K562 (cell line): ENCODE measurements around the gene IL11. TPM values are rescaled to one million over a fixed set of nuclear protein-coding genes. Genes with fewer than 3 reads are reported as not detected.

Experiments used
- CTCF ChIP-seq, 3 experiments: IDR thresholded peaks in 2 of 3; conservative IDR thresholded peaks in 1 of 3; 2 replicates each; pipeline ENCODE4 v1.5.1; 2011 to 2012; ENCODE audit warnings: low read length in 3 of 3, mild to moderate bottlenecking in 3 of 3, control low read depth in 2 of 3, improper control_type of control experiment in 1 of 3, inconsistent platforms in 1 of 3, low read depth in 1 of 3, mixed read lengths in 1 of 3, moderate library complexity in 1 of 3; ENCODE audit not compliant: insufficient read depth in 2 of 3
- JUN ChIP-seq, 2 experiments: sonication (generic) in 1 of 2; formaldehyde crosslinking in 1 of 2; IDR thresholded peaks; 2 replicates each; pipeline versions ENCODE4 v1.6.1 to v1.8.0; 2012 to 2022; ENCODE audit warnings: borderline replicate concordance in 2 of 2, mild to moderate bottlenecking in 2 of 2, improper control_type of control experiment in 1 of 2, low read depth in 1 of 2, low read length in 1 of 2, missing genetic modification reagents in 1 of 2
- MXI1 ChIP-seq: IDR thresholded peaks from 2 replicates; pipeline ENCODE4 v1.6.1; 2011; ENCODE audit warnings: low read depth, mild to moderate bottlenecking, improper control_type of control experiment, low read length
- MYNN ChIP-seq, 2 experiments: sonication (generic); formaldehyde crosslinking in 1 of 2; IDR thresholded peaks; 2 replicates each; pipeline versions ENCODE4 v1.5.0 to v1.6.1; 2016 to 2020; ENCODE audit warnings: antibody characterized with exemption in 1 of 2, missing genetic modification reagents in 1 of 2
- NFXL1 ChIP-seq: fragments of 450-650 bp; formaldehyde crosslinking; IDR thresholded peaks from 2 replicates; pipeline ENCODE4 v1.4.0; 2021; ENCODE audit warnings: mild to moderate bottlenecking
- OTX1 ChIP-seq: fragments of 450-650 bp; formaldehyde crosslinking; IDR thresholded peaks from 2 replicates; pipeline ENCODE4 v1.4.0; 2022; ENCODE audit warnings: mild to moderate bottlenecking
- RCOR1 ChIP-seq, 2 experiments: IDR thresholded peaks; 2 replicates each; pipeline ENCODE4 v1.6.1; 2012; ENCODE audit warnings: low read depth in 2 of 2, low read length in 2 of 2, borderline replicate concordance in 1 of 2, improper control_type of control experiment in 1 of 2
- SMAD4 ChIP-seq: fragments of 250-450 bp; sonication (Bioruptor Pico); conservative IDR thresholded peaks from 2 replicates; pipeline ENCODE4 v1.8.0; 2021; ENCODE audit warnings: inconsistent platforms, mild to moderate bottlenecking, moderate library complexity
- SOX6 ChIP-seq: fragments of 450-650 bp; IDR thresholded peaks from 2 replicates; pipeline ENCODE4 v1.6.1; 2014; ENCODE audit warnings: mild to moderate bottlenecking
- TCFL5 ChIP-seq: fragments of 250-450 bp; sonication (Bioruptor Pico); conservative IDR thresholded peaks from 2 replicates; pipeline ENCODE4 v1.6.1; 2021; ENCODE audit warnings: mild to moderate bottlenecking, moderate library complexity, matching md5 sums
- THRA ChIP-seq: fragments of 450-650 bp; IDR thresholded peaks from 2 replicates; pipeline ENCODE4 v1.6.1; 2017; ENCODE audit warnings: mild to moderate bottlenecking, moderate library complexity
- ZNF197 ChIP-seq: fragments of 200-800 bp; sonication (Bioruptor generic); IDR thresholded peaks from 2 replicates; pipeline ENCODE4 v1.6.1; 2016; ENCODE audit warnings: low read depth, missing genetic modification characterization, missing compliant biosample characterization
- polyA plus RNA-seq, 8 experiments: library from polyadenylated mRNA; depleted of rRNA in 4 of 8; stranded (reverse) in 5 of 8; unstranded in 3 of 8; fragments of >200 nt; fragmentation: Nextera tagmentation in 2 of 8; fragmentation: Illumina TruSeq in 1 of 8; extraction: Ambion mirVana in 2 of 8; extraction: Trizol in 1 of 8; gene quantifications; 2 replicates each; pipeline versions ENCODE4 v1.2.1 to v1.2.3, GENCODE V29; 2011 to 2014; ENCODE audit warnings: inconsistent platforms in 1 of 8, missing spikeins in 1 of 8
- total RNA-seq, 7 experiments: library from RNA; depleted of rRNA in 6 of 7; stranded (reverse); fragments of >200 nt in 6 of 7; fragmentation: Illumina TruSeq in 2 of 7; extraction: Trizol in 2 of 7; gene quantifications; 2 replicates each; pipeline versions ENCODE4 v1.2.1 to v1.2.3, GENCODE V29; 2011 to 2021; ENCODE audit warnings: low replicate concordance in 1 of 7
- TF ChIP-seq, protein P1 (sequence below): fragments of 450-650 bp; formaldehyde crosslinking; IDR thresholded peaks from 2 replicates; pipeline ENCODE4 v1.4.0; 2020; ENCODE audit warnings: mild to moderate bottlenecking
- TF ChIP-seq, protein P2 (sequence below): conservative IDR thresholded peaks from 2 replicates; pipeline ENCODE4 v1.6.1; 2011; ENCODE audit warnings: low read depth, mild to moderate bottlenecking, low read length; ENCODE audit not compliant: control insufficient read depth
- TF ChIP-seq, protein P3 (sequence below): fragments of 250-450 bp; sonication (Bioruptor Pico); IDR thresholded peaks from 2 replicates; pipeline ENCODE4 v1.8.0; 2021; ENCODE audit warnings: borderline replicate concordance, mild to moderate bottlenecking, moderate library complexity; ENCODE audit not compliant: poor library complexity, severe bottlenecking
- TF ChIP-seq, protein P4 (sequence below): fragments of 250-450 bp; sonication (Bioruptor Pico); IDR thresholded peaks from 2 replicates; pipeline ENCODE4 v1.5.0; 2020; ENCODE audit warnings: mild to moderate bottlenecking
- TF ChIP-seq, protein P5 (sequence below): fragments of 250-450 bp; sonication (Bioruptor Pico); IDR thresholded peaks from 2 replicates; pipeline ENCODE4 v1.9.0; 2021; ENCODE audit warnings: mild to moderate bottlenecking, inconsistent platforms

Gene IL11
- total and polyA plus RNA-seq, 9 of the 15 experiments (the other 6 are each of a cell fraction or from before 2014, with no cell fraction given) = 0.04 to 0.42 (median 0.06) TPM; not detected in 6

- TF ChIP-seq CTCF (IDR thresholded peaks at IDR 0.05 in 2 of 3, conservative IDR thresholded peaks at IDR 0.05 in 1 of 3; ENCODE audit: insufficient read depth in 2 of 3, low read depth in 1 of 3, low read length in 3 of 3) (peak; percentile 76 to 92 (median 82)), SOX6 (0 out of 2 replicates have a peak, but pooled peaks have one; percentile 19), ZNF197 (CRISPR knock-in tag) (no peak), SMAD4 (CRISPR knock-in tag) (no peak), RCOR1 (IDR thresholded peaks at IDR 0.05; ENCODE audit: borderline replicate concordance in 1 of 2, low read depth in 2 of 2, low read length in 2 of 2) (peak in 1 of 2 experiments; percentile 22; a peak in 1 of 4 replicates), MYNN (IDR thresholded peaks at IDR 0.05) (no peak), MYNN (CRISPR knock-in tag; IDR thresholded peaks at IDR 0.05) (no peak), OTX1 (CRISPR knock-in tag) (no peak), JUN (IDR thresholded peaks at IDR 0.05; ENCODE audit: borderline replicate concordance, low read depth, low read length) (no peak), JUN (CRISPR knock-in tag; IDR thresholded peaks at IDR 0.05; ENCODE audit: borderline replicate concordance) (no peak), MXI1 (no peak), NFXL1 (CRISPR knock-in tag) (no peak), THRA (no peak), TCFL5 (CRISPR knock-in tag) (no peak)
- TF ChIP-seq, protein P1, sequence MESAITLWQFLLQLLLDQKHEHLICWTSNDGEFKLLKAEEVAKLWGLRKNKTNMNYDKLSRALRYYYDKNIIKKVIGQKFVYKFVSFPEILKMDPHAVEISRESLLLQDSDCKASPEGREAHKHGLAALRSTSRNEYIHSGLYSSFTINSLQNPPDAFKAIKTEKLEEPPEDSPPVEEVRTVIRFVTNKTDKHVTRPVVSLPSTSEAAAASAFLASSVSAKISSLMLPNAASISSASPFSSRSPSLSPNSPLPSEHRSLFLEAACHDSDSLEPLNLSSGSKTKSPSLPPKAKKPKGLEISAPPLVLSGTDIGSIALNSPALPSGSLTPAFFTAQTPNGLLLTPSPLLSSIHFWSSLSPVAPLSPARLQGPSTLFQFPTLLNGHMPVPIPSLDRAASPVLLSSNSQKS (CRISPR knock-in tag) = no peak
- TF ChIP-seq, protein P2, sequence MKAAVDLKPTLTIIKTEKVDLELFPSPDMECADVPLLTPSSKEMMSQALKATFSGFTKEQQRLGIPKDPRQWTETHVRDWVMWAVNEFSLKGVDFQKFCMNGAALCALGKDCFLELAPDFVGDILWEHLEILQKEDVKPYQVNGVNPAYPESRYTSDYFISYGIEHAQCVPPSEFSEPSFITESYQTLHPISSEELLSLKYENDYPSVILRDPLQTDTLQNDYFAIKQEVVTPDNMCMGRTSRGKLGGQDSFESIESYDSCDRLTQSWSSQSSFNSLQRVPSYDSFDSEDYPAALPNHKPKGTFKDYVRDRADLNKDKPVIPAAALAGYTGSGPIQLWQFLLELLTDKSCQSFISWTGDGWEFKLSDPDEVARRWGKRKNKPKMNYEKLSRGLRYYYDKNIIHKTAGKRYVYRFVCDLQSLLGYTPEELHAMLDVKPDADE = no peak
- TF ChIP-seq, protein P3, sequence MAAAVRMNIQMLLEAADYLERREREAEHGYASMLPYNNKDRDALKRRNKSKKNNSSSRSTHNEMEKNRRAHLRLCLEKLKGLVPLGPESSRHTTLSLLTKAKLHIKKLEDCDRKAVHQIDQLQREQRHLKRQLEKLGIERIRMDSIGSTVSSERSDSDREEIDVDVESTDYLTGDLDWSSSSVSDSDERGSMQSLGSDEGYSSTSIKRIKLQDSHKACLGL (CRISPR knock-in tag) = no peak
- TF ChIP-seq, protein P4, sequence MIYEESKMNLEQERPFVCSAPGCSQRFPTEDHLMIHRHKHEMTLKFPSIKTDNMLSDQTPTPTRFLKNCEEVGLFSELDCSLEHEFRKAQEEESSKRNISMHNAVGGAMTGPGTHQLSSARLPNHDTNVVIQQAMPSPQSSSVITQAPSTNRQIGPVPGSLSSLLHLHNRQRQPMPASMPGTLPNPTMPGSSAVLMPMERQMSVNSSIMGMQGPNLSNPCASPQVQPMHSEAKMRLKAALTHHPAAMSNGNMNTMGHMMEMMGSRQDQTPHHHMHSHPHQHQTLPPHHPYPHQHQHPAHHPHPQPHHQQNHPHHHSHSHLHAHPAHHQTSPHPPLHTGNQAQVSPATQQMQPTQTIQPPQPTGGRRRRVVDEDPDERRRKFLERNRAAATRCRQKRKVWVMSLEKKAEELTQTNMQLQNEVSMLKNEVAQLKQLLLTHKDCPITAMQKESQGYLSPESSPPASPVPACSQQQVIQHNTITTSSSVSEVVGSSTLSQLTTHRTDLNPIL (CRISPR knock-in tag) = no peak
- TF ChIP-seq, protein P5, sequence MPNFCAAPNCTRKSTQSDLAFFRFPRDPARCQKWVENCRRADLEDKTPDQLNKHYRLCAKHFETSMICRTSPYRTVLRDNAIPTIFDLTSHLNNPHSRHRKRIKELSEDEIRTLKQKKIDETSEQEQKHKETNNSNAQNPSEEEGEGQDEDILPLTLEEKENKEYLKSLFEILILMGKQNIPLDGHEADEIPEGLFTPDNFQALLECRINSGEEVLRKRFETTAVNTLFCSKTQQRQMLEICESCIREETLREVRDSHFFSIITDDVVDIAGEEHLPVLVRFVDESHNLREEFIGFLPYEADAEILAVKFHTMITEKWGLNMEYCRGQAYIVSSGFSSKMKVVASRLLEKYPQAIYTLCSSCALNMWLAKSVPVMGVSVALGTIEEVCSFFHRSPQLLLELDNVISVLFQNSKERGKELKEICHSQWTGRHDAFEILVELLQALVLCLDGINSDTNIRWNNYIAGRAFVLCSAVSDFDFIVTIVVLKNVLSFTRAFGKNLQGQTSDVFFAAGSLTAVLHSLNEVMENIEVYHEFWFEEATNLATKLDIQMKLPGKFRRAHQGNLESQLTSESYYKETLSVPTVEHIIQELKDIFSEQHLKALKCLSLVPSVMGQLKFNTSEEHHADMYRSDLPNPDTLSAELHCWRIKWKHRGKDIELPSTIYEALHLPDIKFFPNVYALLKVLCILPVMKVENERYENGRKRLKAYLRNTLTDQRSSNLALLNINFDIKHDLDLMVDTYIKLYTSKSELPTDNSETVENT = no peak
Measured at GRCh38 chr19:55418185-55418584, 47.9 kb upstream of the IL11 start (continued).
